PC-9 (cell line): ENCODE measurements around the gene TAS2R42. TPM values are rescaled to one million over a fixed set of nuclear protein-coding genes. Genes with fewer than 3 reads are reported as not detected.

Source experiments
- BruUV-seq: library from RNA; stranded (reverse); fragments of 400-500 nt; replicated peaks from 2 replicates; lab custom pipeline; 2021; lab: Mats Ljungman, UMichigan
- CTCF ChIA-PET: fragments of 300-600 bp; sonication (Branson Sonifier 250); formaldehyde crosslinking; loops from one replicate; lab custom pipeline; 2022; ENCODE audit warnings: antibody characterized with exemption; lab: Charles Lee
- POLR2A ChIA-PET: fragments of 300-600 bp; sonication (Branson Sonifier 250); formaldehyde crosslinking; loops from one replicate; lab custom pipeline; 2022; ENCODE audit warnings: antibody characterized with exemption; ENCODE audit not compliant: unreplicated experiment; lab: Charles Lee
- DNase-seq, 2 experiments: peaks; one replicate each; pipeline versions ENCODE4 v3.0.0 to v3.0.0-alpha.2; 2015 to 2022; ENCODE audit warnings: mixed read lengths in 1 of 2
- H2AFZ ChIP-seq: fragments of 200-600 bp; sonication (generic); 2 replicates; pipeline ENCODE4 v1.8.1; 2017; ENCODE audit warnings: antibody characterized with exemption
- H3F3A ChIP-seq: fragments of 200-600 bp; sonication (generic); 2 replicates; pipeline ENCODE4 v1.8.1; 2017; ENCODE audit warnings: antibody characterized with exemption, mild to moderate bottlenecking, low read depth; ENCODE audit not compliant: insufficient read depth
- H3K27ac ChIP-seq: fragments of 200-600 bp; sonication (generic); 2 replicates; pipeline ENCODE4 v1.6.1; 2016; ENCODE audit warnings: mixed run types
- H3K27me3 ChIP-seq: fragments of 200-600 bp; sonication (generic); 2 replicates; pipeline ENCODE4 v1.6.1; 2016; ENCODE audit warnings: low read depth, mixed run types; ENCODE audit not compliant: insufficient read depth
- H3K36me3 ChIP-seq: fragments of 200-600 bp; sonication (generic); 2 replicates; pipeline ENCODE4 v1.6.1; 2016; ENCODE audit warnings: low read depth, mixed run types
- H3K4me1 ChIP-seq: fragments of 200-600 bp; sonication (generic); replicated peaks from 2 replicates; pipeline ENCODE4 v1.6.1; 2016; ENCODE audit warnings: mixed run types; ENCODE audit not compliant: insufficient read depth
- H3K4me2 ChIP-seq: fragments of 200-600 bp; sonication (generic); 2 replicates; pipeline ENCODE4 v1.6.1; 2017; ENCODE audit warnings: mixed run types
- H3K4me3 ChIP-seq: fragments of 200-600 bp; sonication (generic); 2 replicates; pipeline ENCODE4 v1.6.1; 2016; ENCODE audit warnings: mixed run types
- H3K79me2 ChIP-seq: fragments of 200-600 bp; sonication (generic); 2 replicates; pipeline ENCODE4 v1.6.1; 2017; ENCODE audit warnings: low read depth, mixed run types
- H3K9me2 ChIP-seq: fragments of 200-600 bp; sonication (generic); 2 replicates; pipeline ENCODE4 v1.8.1; 2017; ENCODE audit warnings: mild to moderate bottlenecking; ENCODE audit not compliant: insufficient read depth
- H3K9me3 ChIP-seq: fragments of 200-600 bp; sonication (generic); 2 replicates; pipeline ENCODE4 v1.8.1; 2016; ENCODE audit warnings: low read depth; ENCODE audit not compliant: insufficient read depth
- H4K20me1 ChIP-seq: fragments of 200-600 bp; sonication (generic); 2 replicates; pipeline ENCODE4 v1.8.1; 2017; ENCODE audit not compliant: insufficient read depth
- CTCF ChIP-seq: fragments of 200-600 bp; sonication (generic); conservative IDR thresholded peaks from 2 replicates; pipeline ENCODE4 v1.6.1; 2017; ENCODE audit warnings: mixed run types, antibody characterized with exemption, mild to moderate bottlenecking, moderate library complexity
- EZH2 ChIP-seq: fragments of 200-600 bp; sonication (generic); IDR thresholded peaks from 2 replicates; pipeline ENCODE4 v1.8.0; 2017; ENCODE audit warnings: antibody characterized with exemption, low read depth
- intact Hi-C: fragments of 100-400 bp; cut with micrococcal nuclease; formaldehyde crosslinking; loops from one replicate; pipeline ENCODE4 v1.10.0; 2022; ENCODE audit not compliant: unreplicated experiment
- total RNA-seq: library from RNA; stranded (reverse); gene quantifications from 2 replicates; pipeline ENCODE4 v1.2.3, GENCODE V29; 2021

The TAS2R42 gene
- total RNA-seq, 1 experiment from 2014 or later = not detected

GRCh38 chr12:11154400-11154925, 32.3 kb downstream of the TAS2R42 start:
- H3K36me3 ChIP-seq = no peaks in the 10 kb centered on the region
- H3F3A ChIP-seq = no peaks in the 10 kb centered on the region
- BruUV-seq = no TSS peak
- intact Hi-C loops = no loop called here
- TF ChIP-seq EZH2 (no peak), CTCF (no peak)
- no peak for DNase-seq
- H3K4me3 ChIP-seq = no peak overlapping the region
- H3K9me2 ChIP-seq = no peaks in the 10 kb centered on the region
- no peak overlapping the region for H2AFZ ChIP-seq
- no peaks in the 10 kb centered on the region for H4K20me1 ChIP-seq
- no peaks in the 10 kb centered on the region for H3K9me3 ChIP-seq
- no peak overlapping the region for H3K27ac ChIP-seq
- no peaks in the 10 kb centered on the region for H3K27me3 ChIP-seq
- no peaks in the 10 kb centered on the region for H3K4me1 ChIP-seq
- H3K79me2 ChIP-seq = 0 out of 2 replicates have a peak, but pooled peaks cover 1% of the 10 kb centered on the region
- POLR2A ChIA-PET = no interaction called here
- no peak overlapping the region for H3K4me2 ChIP-seq
- CTCF ChIA-PET = no interaction called here

- no peaks in the 10 kb centered on the region for H3K9me2 ChIP-seq
- no peak overlapping the region for H3K4me2 ChIP-seq
- BruUV-seq = no TSS peak
- intact Hi-C loops = no loop called here
- H3K9me3 ChIP-seq = no peaks in the 10 kb centered on the region
- no peaks in the 10 kb centered on the region for H3K27me3 ChIP-seq
- no peak overlapping the region for H2AFZ ChIP-seq
- H3K27ac ChIP-seq = no peak overlapping the region
- no peaks in the 10 kb centered on the region for H3K79me2 ChIP-seq
- no peaks in the 10 kb centered on the region for H4K20me1 ChIP-seq
- H3K4me1 ChIP-seq = no peaks in the 10 kb centered on the region
- H3F3A ChIP-seq = no peaks in the 10 kb centered on the region
- ChIA-PET POLR2A (no interaction called here), CTCF (no interaction called here)
- TF ChIP-seq EZH2 (no peak), CTCF (no peak)
- no peak overlapping the region for H3K4me3 ChIP-seq
- H3K36me3 ChIP-seq = no peaks in the 10 kb centered on the region
- DNase-seq = no peak
Observed at GRCh38 chr12:11152725-11153124, 34.0 kb downstream of the TAS2R42 start.

- DNase-seq = no peak
- Histone ChIP-seq H3K36me3 (no peaks in the 10 kb centered on the region), H2AFZ (no peak overlapping the region), H3K4me2 (no peak overlapping the region), H3F3A (no peaks in the 10 kb centered on the region), H4K20me1 (no peaks in the 10 kb centered on the region), H3K9me2 (no peaks in the 10 kb centered on the region), H3K79me2 (no peaks in the 10 kb centered on the region), H3K27ac (no peak overlapping the region), H3K4me1 (no peaks in the 10 kb centered on the region), H3K27me3 (no peaks in the 10 kb centered on the region), H3K4me3 (no peak overlapping the region), H3K9me3 (no peaks in the 10 kb centered on the region)
- POLR2A ChIA-PET = interaction anchor here (0.5 kb wide), 1 partner anchor 1267 kb away, joined by 6 read pairs; no protein-coding TSS in a partner anchor
- CTCF ChIA-PET = no interaction called here
- TF ChIP-seq CTCF (no peak), EZH2 (no peak)
- intact Hi-C loops = no loop called here
- no TSS peak for BruUV-seq
Observed at GRCh38 chr12:11150832-11151231, 35.9 kb downstream of the TAS2R42 start.
